Activated T-helper 1 cell treated with anti-CD3 and anti-CD28 coated beads, Interleukin-2, amount 50 U/mL, for 16 hours (primary cell): ENCODE results near the gene BARD1.

Experiments used
- DNase-seq, 2 donors: peaks; one replicate each; pipeline ENCODE4 v3.0.0-alpha.2; 2020; ENCODE audit warnings: low read depth in 1 of 2, low spot score in 1 of 2

BARD1 gene

GRCh38 chr2:214676421-214677089, 132.9 kb downstream of the BARD1 start:
- no peak for DNase-seq
